ENCODE measurements around the gene VPS52. TPM values are rescaled to one million over a fixed set of nuclear protein-coding genes. Genes with fewer than 3 reads are reported as not detected.

VPS52 gene
- total and polyA plus RNA-seq, 9 of the 15 experiments (the other 6 are each of a cell fraction or from before 2014, with no cell fraction given), result 24.4 to 103 (median 40.2) TPM

DNA sequence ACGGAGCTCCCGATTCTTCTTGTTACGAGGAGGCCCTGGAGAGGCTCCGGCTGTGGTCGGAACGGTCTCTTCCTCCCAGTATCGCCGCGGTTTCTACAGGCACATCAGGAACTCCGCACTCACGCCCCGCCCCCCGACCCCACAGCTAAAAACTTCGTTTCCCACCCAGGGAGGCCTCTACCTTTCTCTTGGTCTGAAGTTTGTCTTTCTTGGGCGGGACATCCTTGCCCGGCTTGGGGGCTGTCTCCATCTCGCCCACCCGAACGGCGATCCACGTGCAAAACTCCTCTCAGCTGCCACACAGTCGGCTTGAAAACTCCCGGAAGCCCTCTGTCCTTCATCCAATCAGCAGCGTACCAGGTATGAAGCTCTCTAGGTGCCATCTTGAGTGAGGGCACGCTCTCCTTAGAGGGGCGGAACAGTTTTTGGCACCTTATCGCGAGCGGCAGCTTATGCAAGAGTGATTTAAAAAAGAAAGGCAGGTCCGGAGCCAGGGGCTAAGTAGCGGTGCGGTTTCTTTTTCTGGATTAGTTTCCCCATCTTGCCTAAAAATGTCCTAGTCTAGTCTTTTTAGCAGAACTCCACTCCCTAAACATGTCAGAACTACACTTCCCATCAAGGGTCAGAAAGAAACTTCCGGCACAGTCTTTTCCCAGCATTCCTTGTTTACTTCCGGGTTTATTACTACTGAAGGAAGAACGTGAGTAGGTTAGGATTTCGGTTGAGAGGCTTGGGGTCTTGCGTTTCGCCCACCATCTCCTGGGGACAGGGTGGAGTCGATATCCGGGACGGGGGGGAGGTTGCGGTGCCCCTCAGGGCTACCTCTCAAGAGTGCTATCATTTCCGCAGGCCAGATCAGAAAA, 17.5 kb upstream of the VPS52 start, which contains the start of the genes PFDN6 and WDR46 (continued):
- TF ChIP-seq RBM14 (IDR thresholded peaks at IDR 0.05; ENCODE audit: borderline replicate concordance, insufficient read depth, low read depth, low read length), result no peak
- TF ChIP-seq ZNF584 (CRISPR knock-in tag; IDR thresholded peaks at IDR 0.05; ENCODE audit: low read depth), result peak; percentile 88; the same call in 1 of the 2 replicates
- TF ChIP-seq, protein P1, sequence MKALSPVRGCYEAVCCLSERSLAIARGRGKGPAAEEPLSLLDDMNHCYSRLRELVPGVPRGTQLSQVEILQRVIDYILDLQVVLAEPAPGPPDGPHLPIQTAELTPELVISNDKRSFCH (CRISPR knock-in tag; IDR thresholded peaks at IDR 0.05), result no peak
- TF ChIP-seq, protein P1 (tag; IDR thresholded peaks at IDR 0.05), result peak; percentile 39; the same call in 1 of the 2 replicates
- TF ChIP-seq, protein P2, sequence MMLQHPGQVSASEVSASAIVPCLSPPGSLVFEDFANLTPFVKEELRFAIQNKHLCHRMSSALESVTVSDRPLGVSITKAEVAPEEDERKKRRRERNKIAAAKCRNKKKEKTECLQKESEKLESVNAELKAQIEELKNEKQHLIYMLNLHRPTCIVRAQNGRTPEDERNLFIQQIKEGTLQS (IDR thresholded peaks at IDR 0.05), result peak; percentile 30; the same call in 1 of the 2 replicates
- TF ChIP-seq, protein P2 (CRISPR knock-in tag; conservative IDR thresholded peaks at IDR 0.05), result no peak
- TF ChIP-seq GABPB1 (CRISPR knock-in tag; IDR thresholded peaks at IDR 0.05), result peak; percentile 99
- TF ChIP-seq NR2F6 (CRISPR knock-in tag; IDR thresholded peaks at IDR 0.05), result no peak
- peak; percentile 24; the same call in 1 of the 2 replicates for TF ChIP-seq OTX1 (CRISPR knock-in tag; IDR thresholded peaks at IDR 0.05)
- peak; percentile 90; the same call in 1 of the 2 replicates for TF ChIP-seq ZNF766 (CRISPR knock-in tag; conservative IDR thresholded peaks at IDR 0.05)
- TF ChIP-seq, protein P3, sequence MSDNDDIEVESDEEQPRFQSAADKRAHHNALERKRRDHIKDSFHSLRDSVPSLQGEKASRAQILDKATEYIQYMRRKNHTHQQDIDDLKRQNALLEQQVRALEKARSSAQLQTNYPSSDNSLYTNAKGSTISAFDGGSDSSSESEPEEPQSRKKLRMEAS (CRISPR knock-in tag; IDR thresholded peaks at IDR 0.05), result peak; percentile 83
- TF ChIP-seq PPARD (CRISPR knock-in tag; IDR thresholded peaks at IDR 0.05), result no peak
- TF ChIP-seq ZNF184 (CRISPR knock-in tag; IDR thresholded peaks at IDR 0.05), result no peak
- peak; percentile 90 for TF ChIP-seq ASH1L (IDR thresholded peaks at IDR 0.05; ENCODE audit: borderline replicate concordance, low read depth, partially characterized antibody)
- TF ChIP-seq, protein P4, sequence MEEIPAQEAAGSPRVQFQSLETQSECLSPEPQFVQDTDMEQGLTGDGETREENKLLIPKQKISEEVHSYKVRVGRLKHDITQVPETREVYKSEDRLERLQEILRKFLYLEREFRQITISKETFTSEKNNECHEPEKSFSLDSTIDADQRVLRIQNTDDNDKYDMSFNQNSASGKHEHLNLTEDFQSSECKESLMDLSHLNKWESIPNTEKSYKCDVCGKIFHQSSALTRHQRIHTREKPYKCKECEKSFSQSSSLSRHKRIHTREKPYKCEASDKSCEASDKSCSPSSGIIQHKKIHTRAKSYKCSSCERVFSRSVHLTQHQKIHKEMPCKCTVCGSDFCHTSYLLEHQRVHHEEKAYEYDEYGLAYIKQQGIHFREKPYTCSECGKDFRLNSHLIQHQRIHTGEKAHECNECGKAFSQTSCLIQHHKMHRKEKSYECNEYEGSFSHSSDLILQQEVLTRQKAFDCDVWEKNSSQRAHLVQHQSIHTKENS (CRISPR knock-in tag; IDR thresholded peaks at IDR 0.05), result peak; percentile 72; the same call in 1 of the 2 replicates
- TF ChIP-seq ATF1 (CRISPR knock-in tag; IDR thresholded peaks at IDR 0.05), result no peak
- peak; percentile 87 for TF ChIP-seq ATF1 (tag; IDR thresholded peaks at IDR 0.05)
- no peak; the same call in 1 of the 2 replicates for TF ChIP-seq JUND (IDR thresholded peaks at IDR 0.05; ENCODE audit: borderline replicate concordance, low read depth, low read length)
- TF ChIP-seq JUND (tag; IDR thresholded peaks at IDR 0.05; ENCODE audit: borderline replicate concordance, low read depth, low read length), result peak; percentile 50; the same call in 1 of the 3 replicates
- TF ChIP-seq RBM25 (IDR thresholded peaks at IDR 0.05; ENCODE audit: low read depth, low read length, severe bottlenecking), result peak; percentile 60
- TF ChIP-seq FOXA3 (CRISPR knock-in tag; conservative IDR thresholded peaks at IDR 0.05 in 1 of 2, IDR thresholded peaks at IDR 0.05 in 1 of 2), result peak; percentile 52 to 92; a peak in 3 of 4 replicates
- TF ChIP-seq ADNP (tag; IDR thresholded peaks at IDR 0.05), result no peak
- 0 out of 2 replicates have a peak, but pooled peaks have one; percentile 32 for TF ChIP-seq ETV5 (CRISPR knock-in tag; IDR thresholded peaks at IDR 0.05; ENCODE audit: low read depth)
- 0 out of 2 replicates have a peak, but pooled peaks have one; percentile 42 for TF ChIP-seq ELF4 (CRISPR knock-in tag; IDR thresholded peaks at IDR 0.05)
- TF ChIP-seq ARNT (IDR thresholded peaks at IDR 0.05), result peak in 1 of 2 experiments; percentile 95; a peak in 3 of 4 replicates
- peak; percentile 35; the same call in 1 of the 2 replicates for TF ChIP-seq MTA3 (IDR thresholded peaks at IDR 0.05; ENCODE audit: borderline replicate concordance)
